GM10266 (cell line): ENCODE results near the gene AIFM3.

ENCODE experiments used
- DNase-seq: peaks from one replicate; pipeline ENCODE4 v3.0.0; 2012; ENCODE audit errors: extremely low spot score
- TF ChIP-seq, protein P1 (sequence below): IDR thresholded peaks from 2 replicates; pipeline ENCODE4 v1.5.1; 2012; ENCODE audit warnings: mild to moderate bottlenecking, low read depth; ENCODE audit not compliant: control insufficient read depth, insufficient read depth; ENCODE audit errors: missing control alignments

Gene AIFM3, protein sequence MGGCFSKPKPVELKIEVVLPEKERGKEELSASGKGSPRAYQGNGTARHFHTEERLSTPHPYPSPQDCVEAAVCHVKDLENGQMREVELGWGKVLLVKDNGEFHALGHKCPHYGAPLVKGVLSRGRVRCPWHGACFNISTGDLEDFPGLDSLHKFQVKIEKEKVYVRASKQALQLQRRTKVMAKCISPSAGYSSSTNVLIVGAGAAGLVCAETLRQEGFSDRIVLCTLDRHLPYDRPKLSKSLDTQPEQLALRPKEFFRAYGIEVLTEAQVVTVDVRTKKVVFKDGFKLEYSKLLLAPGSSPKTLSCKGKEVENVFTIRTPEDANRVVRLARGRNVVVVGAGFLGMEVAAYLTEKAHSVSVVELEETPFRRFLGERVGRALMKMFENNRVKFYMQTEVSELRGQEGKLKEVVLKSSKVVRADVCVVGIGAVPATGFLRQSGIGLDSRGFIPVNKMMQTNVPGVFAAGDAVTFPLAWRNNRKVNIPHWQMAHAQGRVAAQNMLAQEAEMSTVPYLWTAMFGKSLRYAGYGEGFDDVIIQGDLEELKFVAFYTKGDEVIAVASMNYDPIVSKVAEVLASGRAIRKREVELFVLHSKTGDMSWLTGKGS

DNA sequence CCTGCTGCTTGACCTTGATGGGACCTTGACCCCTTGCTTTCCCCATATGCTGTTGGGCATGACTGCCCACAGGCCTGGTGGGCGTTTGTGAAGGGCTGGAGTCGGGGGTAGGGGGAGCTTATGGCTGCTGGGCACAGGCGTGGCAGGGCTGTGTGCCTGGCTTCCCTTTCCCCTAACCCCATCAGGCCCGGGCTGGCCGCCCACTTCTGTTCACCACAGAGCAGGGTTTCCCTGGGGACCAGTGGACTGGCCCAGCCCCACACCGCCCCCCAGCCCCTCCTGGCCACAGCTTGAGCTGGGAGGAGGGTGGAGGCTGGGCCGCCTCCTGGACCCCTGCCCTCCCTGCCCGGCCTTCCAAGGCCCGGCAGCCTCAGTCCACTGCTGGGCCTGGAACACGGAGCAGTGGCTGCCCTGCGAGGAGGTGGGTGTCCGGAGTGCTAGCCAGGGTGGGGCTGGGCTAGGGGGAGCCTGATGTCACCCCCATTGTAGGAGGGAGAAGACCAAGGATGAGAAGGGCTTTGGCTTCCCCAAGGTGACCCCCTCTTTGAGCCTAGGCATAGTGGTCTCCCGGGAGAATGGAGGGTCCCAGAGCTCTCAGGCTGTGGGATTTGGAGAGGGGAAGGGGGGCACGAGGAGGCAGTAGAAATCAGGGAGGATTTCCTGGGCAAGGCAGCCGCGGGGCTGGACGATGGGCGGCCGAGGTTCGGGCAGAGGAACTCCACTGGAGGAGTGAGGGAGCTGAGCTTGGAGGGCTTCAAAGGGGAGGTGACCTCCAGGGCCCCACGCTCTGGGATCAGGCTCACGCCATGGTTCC lies at the start of gene AIFM3:
AIFM3 (plus strand) TSS at position 373 of the 814 bp plus-strand sequence. CDS start 690 bp downstream, outside the sequence.
- TF ChIP-seq, protein P1, sequence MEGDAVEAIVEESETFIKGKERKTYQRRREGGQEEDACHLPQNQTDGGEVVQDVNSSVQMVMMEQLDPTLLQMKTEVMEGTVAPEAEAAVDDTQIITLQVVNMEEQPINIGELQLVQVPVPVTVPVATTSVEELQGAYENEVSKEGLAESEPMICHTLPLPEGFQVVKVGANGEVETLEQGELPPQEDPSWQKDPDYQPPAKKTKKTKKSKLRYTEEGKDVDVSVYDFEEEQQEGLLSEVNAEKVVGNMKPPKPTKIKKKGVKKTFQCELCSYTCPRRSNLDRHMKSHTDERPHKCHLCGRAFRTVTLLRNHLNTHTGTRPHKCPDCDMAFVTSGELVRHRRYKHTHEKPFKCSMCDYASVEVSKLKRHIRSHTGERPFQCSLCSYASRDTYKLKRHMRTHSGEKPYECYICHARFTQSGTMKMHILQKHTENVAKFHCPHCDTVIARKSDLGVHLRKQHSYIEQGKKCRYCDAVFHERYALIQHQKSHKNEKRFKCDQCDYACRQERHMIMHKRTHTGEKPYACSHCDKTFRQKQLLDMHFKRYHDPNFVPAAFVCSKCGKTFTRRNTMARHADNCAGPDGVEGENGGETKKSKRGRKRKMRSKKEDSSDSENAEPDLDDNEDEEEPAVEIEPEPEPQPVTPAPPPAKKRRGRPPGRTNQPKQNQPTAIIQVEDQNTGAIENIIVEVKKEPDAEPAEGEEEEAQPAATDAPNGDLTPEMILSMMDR, result no peak
- no peak for DNase-seq

DNA sequence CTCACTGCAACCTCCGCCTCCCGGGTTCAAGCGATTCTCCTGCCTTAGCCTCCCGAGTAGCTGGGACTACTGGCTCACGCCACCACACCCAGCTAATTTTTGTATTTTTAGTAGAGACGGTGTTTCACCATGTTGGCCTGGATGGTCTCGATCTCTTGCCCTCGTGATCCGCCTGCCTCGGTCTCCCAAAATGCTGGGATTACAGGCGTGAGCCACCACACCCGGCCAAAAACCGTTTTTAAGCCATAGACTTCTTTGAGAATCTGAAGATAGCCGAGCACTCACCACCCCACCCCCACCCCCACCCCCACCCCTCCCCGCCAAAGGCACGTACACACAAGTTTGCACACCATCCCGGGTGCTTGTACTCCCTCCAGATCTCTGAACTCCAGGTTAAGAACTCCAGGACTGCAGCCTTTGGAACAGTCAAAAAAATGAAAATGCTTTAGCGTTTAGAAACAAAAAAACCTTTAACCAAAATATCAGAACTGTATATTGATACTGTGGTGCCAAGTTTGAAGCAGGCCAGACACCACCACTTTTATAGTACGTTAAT lies 48.3 kb upstream of the AIFM3 start:
- TF ChIP-seq, protein P1, result no peak
- no peak for DNase-seq

DNA sequence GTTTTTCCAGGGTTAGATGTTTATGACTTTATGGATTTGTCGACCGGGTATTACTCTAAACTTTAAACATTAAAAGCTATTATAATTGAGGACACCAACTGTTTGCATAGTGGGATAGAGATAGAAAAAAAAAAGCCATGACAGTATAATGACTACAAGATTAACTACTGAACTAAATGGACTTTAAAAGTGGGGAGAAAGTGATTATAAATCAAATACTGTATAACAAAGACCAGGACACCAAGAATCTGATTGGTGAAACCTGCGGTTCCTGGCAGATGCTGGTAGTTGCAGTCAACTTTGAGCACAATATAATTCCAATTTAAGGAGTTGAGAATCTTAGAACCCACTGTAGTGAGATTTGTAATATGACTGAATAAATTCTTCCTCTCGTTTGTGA lies 47.3 kb upstream of the AIFM3 start:
- no peak for DNase-seq
- TF ChIP-seq, protein P1, result no peak

DNA sequence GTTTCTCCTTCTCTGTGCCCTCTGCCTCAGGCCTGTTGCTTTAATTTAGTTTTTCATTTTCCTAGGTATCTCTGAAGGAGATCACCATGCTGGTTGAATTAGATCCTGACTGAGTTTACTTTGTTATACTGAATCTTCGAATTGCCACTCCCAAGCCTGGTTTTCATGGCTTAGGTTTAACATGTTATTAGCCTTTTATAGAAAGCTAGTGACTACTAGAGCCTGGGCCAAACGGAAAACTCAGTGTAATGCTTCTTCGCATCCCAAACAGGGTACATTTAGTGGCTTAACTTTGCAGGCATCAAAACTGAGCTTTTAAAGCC lies 46.2 kb upstream of the AIFM3 start:
- DNase-seq, result no peak
- TF ChIP-seq, protein P1, result no peak

DNA sequence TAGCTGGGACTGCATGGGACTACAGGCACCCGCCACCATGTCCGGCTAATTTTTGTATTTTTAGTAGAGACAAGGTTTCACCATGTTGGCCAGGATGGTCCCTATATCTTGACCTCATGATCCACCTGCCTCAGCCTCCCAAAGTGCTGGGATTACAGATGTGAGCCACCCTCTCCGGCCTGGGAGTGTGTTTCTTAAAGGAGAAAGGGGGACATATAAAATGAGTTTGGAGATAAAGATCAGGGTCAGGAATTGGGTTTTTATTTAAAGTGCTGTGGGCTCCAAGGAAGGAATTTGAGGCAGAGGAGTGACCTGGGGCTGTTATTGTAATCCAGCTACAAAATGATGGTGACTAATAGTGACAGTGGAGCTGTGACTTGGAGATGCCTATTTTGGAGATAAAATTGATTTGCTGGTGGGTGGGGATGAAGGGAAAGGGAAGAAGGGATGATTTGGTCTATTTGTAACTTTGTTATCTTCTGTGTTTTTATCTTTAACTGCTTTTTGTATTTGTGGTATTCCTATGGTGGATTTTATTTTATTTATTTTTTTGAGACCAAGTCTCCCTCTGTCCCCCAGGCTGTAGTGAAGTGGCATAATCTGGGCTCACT lies 44.8 kb upstream of the AIFM3 start:
- DNase-seq, result no peak

DNA sequence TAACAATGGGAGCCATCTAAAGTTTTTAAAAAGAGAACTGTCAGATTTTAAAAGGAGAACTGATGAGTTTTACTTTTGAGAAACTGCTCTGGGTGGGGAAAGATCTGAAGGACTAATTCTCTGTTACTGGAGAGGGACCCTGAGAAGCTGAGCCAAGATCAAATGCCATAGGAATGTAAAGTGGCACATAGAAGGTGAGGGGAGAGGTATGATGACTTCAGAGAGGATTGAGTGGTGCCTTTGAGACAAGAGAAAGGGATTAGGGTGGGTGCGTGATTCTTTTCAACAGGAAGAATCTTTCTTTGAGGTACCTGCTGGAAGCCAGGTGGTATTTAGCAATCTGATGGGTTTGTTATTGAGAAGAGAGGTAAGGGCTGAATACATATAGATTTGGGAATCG lies 40.8 kb upstream of the AIFM3 start:
- TF ChIP-seq, protein P1, result no peak
- DNase-seq, result no peak

More for the DNA sequence above, 44.8 kb upstream of the AIFM3 start:
- TF ChIP-seq, protein P1, result no peak
